ENCODE measurements around the gene GPR39.

Gene GPR39

DNA sequence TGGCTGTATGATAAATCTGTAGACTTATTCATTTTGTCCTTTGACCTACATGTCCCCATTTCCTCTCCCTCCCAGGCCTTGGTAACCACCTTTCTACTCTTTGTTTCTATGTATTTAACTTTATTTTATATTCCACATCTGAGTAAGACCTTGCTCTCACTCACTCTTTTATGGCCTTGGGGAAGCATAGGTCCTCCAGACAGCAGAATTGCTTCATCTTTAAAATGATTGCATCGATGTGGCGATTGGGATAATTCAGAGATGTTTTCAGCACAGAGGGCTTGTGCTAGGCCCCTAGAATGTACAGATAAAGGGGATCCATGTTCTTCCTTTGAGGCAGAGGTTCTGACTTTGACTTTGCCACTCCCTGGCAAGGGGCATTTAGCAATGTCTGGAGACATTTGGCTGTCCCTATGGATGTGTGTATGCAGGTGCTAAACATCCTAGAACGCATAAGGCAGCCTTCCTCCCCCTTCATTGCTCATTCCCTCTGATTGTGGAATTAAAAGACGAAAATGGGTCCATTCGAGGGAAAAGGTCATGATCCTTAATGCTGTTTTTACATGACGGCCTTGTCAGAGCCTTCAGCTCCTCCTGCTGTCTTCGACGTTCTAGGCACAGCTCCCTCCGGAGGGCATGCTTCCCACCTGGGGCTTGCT lies 1.2 kb upstream of the GPR39 start:
- no peak for DNase-seq

DNA sequence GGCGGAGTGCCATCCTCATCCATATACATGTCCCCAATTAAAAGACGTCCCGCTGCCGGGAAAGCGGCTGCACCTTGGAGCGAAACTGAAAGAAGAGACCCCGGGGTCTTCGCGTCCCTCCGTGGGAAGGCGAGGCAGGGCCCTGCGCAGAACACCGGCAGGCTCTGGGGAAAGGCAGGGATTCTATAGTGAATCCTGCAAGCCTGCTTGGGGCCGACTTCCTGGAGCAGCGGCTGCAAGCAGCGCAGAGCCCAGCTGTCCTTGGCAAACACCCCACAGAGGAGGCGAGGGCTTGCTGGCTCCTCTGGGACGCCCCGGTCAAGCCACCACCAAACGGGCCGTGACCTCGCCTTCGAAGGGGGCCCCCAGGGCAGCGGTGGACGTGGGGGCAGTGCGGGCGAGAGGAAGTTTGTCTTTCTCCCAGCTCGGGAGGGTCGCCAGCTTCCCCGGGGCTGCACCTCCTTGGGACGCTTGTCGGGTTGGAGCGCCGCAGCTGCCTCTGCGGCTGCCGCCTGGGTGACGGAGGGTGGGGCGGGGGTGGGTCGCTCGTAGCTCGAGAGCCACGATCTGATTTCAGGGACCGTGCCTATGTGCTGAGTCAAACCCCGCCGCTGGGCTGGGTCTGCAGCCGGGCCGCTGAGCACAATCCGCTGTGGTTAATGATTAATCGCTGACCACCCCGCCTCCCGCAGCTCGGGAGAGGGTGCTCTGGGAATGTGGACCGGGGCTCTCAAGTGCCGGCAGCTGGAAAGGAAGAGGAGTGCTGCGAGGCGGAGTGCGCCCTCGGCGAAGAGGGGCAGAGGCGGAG lies 486 bp upstream of the GPR39 start:
- DNase-seq: peak; percentile 90

DNA sequence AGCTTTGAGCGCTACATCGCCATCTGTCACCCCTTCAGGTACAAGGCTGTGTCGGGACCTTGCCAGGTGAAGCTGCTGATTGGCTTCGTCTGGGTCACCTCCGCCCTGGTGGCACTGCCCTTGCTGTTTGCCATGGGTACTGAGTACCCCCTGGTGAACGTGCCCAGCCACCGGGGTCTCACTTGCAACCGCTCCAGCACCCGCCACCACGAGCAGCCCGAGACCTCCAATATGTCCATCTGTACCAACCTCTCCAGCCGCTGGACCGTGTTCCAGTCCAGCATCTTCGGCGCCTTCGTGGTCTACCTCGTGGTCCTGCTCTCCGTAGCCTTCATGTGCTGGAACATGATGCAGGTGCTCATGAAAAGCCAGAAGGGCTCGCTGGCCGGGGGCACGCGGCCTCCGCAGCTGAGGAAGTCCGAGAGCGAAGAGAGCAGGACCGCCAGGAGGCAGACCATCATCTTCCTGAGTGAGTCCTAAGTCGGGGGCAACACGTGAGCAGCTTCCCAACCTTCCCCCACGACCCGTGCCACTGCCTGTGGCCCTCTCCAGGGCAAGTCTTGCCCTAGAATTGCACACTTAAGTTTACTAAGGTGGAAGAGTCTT lies 928 bp downstream of the GPR39 start:
- DNase-seq: no peak

DNA sequence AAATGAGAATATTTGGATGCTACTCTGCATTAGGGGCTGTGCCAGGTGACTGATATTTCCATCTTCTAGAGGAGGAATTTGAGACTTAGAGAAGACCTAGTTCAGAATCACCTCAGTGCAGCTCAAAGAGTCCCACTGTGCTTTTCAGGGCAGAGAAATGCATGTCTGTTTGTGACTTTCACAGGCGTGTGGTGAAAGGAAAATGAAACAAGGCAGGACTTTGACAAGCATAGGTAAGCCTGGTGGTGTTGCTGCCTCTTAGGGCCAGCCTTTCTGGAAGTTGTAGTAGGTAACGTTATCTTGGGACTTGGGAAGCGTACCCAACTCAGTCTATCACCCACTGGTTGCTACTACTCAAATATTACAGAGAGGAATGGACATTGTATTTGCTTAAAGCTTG lies 2.6 kb downstream of the GPR39 start:
- no peak for DNase-seq

DNA sequence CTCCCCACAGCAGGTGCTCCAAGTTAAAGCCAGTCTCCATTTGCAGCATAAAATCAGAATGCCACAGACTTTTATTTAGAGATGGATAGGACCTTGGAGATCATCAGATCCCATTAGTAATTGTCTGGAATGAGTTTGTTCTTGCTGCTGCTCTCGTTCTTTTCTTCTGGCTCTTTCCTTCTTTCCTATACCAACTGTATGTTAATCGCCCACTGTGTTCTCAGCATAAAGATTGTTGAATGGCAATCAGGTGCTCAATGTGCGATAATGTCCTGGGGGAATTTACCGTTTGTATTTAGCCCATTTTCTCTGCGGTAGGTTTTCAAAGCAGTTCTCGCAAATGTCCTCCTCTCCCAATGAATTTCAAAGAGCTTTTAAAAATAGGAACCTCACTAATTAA lies 3.3 kb downstream of the GPR39 start:
- DNase-seq: no peak

DNA sequence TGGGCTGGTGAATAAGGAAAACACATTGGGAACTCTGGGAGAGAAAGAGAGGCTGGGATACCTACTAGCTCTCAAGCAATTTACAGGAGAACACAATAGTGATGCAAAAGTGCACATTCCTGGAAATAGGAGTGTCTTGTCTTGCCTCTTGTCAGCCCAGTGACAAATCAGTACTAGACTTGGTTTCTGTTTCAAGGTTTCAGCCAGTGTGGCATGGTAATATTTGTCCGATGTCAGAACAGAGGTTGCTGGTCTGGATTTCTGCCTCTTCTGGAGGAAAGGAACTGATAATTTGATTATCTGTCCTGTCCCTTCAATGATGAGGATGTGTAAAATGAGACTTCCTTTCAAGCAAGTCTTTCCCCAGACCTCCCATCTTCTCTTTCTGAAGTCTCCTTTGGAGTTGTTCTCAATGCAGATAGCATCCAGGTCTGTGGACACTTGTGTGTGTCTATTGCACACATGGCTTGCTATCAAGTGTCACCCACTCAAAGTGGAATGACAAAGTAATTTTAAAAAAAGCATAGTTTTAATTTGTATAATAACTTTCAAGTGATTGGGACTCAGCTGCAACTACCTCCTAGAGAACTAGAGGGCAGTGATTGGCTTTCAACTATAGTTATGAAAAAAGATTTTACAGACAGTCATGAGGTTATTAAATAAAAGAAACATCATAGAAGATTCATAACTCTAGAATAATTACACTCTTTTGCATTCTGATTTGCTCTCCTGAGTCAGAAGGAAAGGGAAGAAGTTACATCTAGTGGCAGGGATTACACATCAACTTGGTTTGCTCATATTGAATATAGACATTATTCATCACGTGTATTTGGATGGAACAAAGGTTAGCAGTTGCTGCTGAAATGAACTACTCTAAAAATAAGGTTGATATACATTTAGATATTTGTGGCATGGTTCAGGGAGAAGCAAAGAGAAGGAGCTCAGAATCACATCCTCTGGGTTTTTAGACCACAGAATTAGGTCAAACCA lies 4.5 kb downstream of the GPR39 start:
- DNase-seq: no peak

DNA sequence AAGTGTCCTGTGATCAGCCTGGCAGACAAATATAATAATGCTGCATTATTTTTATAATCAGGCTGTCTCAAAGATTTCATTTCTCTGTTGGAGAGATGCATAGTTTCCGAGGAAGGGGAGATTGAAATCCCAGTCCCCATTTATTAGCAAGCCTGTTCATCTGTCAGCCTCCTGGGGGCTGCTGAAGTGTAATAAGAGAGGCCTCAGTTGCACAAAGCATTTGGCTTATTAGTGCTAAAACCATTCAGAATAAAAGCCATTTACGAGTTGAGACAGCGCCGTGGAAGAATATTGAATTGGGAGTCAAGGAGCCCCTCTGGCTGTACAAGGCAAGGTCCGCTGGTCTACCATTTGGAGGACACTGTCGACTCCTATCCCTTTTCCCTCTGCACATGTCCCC lies 6.1 kb downstream of the GPR39 start:
- DNase-seq: no peak

DNA sequence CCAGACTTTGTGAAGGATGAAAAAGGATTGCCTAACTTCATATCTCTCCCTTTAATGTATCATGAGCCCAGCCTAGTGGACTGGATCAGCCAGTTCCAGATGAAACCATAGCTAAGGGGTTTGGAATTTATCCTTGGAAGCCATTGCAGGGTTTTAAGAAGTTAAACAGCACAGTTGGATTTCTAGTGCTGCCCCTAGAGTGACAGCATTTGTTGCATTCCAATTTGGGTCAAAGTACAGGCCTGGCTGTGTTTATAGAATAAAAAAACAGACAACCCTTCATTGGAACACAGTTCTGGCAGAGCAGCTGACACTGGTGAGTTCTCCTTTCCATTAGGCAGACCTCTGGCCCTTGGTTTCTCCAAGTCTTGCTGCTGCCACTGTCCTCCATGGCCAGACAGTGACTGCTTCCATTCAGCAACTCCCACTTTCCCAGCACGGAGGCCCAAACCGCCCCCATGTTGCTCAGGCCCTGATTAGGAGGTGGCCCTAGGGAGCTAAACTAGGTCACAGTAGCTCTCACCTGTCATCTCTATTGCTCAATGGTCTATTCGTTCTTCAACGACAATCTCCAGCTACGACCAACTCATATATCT lies 8.0 kb downstream of the GPR39 start:
- DNase-seq: no peak

DNA sequence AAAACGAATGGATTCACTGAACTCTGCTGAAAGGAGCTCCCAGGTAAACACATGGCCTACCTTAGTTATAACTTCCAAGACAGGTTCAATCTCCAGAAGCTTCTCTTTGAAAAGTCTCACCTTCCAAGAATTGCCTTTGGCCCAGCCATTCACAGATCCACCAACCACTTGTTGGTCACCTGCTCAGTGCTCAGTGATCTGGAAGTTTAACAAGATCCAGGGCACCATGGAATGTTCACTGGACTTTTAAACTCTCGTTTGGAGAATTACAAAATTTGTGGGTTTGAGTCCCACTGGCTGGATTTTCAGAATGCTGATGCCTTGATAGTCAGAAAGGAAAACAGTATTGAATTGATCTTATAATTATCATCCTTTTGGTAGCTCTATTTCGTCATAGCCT lies 9.4 kb downstream of the GPR39 start:
- DNase-seq: no peak

DNA sequence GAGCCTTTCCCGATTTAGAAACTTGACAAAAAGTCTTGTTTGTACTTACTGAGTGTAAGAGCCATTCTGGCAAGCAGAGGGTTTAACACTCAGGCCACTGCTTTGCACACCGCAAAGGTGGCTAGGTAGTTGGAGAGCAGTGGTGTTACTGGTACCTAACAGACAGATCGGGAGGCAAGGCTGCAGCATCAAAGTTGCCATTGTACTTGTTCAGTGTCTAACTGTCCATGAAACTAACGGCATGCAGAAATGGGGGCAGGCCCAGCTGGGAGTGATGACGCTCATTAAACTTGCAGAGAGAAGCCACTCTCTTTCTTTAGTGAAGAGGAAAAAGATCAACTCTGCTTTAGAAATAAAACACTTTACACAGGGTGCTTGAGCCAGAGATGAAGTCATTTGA lies 10.1 kb downstream of the GPR39 start:
- DNase-seq: no peak

DNA sequence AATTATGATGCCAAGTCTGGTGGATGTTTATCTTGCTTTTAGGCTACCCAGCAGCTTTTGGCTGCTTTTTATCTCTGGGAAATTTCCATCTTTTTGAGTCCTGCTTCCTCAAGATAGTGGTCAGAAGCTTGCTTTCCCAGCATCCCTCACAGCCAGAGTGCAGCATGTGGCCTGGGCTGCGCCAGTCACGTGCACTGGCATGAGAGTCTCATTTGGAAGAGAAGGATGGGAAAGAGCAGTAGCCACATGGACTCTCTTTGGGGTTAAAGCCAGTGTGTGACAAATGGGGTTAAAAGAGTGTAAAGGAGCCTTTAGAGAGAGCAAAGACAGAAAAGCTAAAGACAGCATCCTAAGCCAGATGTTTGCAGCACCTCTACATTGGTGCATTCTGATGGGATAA lies 12.7 kb downstream of the GPR39 start:
- DNase-seq: no peak

DNA sequence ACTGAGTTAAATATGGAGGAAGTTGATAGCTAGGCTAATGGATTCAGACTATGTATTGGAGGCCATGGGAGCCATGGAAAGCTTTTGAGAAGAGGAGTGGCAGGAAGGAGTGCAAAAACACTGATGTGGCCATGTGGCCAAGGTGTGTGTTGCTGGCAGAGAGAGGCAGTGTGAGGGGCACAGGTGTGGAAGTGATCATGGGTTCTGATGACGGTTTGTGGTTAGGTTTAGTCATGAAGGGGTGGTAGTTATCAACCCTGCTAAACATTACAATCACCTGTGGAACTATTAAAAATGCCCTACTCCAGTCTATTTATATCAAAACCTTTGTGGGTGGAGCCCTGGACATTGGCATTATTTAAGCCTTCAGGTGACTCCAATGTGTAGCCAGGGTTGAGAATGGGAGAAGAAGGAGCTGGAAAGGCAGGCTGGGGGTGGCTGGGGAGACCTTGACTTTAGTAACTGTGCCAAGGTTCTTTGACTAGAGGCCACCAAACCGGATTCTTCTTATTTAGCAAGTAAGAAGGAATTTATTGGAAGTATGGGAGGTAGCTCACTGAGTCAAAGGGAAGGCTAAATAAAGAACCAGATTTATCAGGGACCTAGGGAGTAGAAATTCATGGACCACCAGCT lies 13.5 kb downstream of the GPR39 start:
- no peak for DNase-seq

DNA sequence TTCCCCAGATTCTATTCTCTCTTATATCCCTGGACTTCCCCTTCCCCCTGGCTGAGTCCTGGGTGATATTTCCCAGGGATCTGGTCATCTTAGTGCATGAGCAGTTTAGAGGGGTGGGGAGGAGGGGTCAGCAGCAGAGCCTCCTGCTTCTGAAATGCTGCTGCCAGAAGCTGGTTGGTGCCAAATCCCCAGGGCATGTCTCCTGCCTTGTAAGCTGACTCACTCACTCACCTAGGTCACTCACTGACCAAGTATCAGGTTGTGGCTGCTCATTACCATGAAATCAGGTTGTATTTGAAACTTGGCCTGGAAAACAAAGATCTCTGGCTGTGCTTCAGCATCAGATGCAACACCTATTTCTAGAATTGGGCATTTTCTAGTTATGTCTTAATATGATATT lies 14.3 kb downstream of the GPR39 start:
- DNase-seq: no peak

DNA sequence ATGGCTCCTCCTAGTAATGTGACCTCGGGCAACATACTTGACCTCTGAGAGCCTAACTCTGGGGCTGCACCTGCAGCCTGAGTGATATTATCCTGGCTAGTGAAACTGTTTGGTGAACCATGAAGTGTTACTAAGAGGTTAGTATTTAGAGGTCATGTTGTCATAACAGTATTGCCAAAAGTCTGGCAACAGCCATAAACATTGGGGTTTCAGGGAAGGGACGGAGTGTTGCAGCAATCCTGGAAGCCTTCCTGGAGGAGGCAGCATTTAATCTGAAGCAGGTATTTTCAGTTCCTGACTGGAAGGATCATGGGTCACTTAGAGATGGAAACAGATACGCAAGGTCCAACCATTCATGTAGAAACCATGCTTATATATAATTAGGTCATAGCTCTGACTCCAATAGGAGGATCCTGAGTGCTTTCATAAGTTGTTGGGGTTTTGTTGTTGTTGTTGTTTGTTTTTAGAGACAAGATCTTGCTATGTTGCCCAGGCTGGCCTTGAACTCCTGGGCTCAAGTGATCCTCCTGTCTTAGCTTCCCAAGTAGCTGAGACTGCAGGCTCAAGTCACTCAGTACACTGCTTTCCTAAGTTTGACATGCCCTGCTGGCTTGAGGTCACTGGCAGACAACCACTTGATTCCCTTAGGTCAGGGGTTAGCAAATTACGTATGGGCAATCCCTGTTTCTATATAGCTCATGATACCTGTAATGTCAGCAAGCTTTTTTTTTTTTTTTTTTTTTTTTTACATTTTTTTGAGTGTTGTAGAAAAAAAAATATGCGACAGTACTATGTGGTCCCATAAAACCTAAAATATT lies 21.5 kb downstream of the GPR39 start:
- no peak for DNase-seq

DNA sequence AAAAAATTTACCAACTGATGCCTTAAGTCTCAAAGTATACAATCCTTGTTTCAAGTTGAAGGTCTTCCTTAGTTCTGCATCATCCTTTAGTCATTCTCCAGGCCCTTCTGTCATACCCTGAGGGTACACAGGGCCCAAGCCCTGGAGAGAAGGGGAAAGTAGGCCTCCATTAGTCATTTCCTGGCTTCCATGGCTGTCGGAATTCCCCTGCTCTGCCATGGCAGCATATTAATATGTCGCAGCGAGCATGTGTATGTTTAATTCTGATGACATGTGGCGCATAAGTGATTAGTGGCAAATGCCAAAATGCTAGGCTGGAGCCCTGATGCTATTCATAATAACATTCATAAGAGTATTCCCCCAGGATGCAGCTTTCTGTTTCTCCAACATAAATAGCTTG lies 22.1 kb downstream of the GPR39 start:
- no peak for DNase-seq

DNA sequence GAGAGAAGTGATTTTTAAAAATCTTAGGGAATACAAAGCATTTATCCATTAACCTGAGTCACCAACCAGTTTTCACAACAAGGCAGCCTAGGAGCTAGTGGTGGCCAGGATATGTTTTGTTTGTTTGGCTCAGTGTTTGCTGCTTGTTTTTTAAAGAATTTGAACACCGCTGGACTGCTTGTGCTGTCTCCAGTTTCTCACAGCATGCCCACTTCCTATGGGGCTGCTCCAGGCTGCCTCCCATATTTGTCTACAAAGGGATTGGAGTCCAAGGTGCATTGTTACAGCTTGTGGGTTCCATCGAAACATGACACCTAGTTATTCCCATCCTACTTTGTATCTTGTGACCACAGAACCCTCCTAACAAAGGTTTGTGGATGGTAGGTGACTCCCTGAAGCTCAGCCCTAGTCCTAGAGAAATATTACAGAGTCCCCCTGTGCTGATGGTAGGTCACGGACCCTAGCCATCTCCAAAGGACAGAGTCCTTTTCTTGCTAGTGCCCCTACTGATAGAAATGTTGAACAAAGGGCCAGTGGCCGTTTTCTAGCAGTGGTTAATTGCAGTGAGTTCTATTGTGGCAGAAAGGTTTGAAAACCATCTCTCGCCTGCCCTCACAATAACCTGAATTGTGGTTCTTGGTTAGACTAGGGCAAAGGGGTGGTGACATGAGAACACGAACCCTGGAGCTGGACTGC lies 23.2 kb downstream of the GPR39 start:
- peak; percentile 54 for DNase-seq

DNA sequence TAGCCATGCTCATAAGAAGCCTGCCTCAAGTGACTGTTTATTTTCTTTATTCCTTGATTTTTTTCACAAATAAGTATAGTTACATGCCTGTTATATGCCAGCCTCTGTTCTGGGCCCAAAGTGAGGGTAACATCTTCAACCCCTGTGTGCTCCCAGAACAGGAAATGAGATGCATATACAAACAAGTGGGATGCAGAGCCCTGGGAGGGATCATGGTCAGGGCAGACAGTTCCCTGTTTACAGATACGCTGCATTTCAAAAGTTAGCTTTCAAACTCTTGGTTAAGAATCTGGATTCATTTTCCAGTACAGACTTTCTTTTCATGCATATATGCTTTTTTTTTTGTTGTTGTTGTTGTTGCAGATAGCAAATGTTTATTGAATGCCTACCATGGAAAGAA lies 24.4 kb downstream of the GPR39 start:
- no peak for DNase-seq

DNA sequence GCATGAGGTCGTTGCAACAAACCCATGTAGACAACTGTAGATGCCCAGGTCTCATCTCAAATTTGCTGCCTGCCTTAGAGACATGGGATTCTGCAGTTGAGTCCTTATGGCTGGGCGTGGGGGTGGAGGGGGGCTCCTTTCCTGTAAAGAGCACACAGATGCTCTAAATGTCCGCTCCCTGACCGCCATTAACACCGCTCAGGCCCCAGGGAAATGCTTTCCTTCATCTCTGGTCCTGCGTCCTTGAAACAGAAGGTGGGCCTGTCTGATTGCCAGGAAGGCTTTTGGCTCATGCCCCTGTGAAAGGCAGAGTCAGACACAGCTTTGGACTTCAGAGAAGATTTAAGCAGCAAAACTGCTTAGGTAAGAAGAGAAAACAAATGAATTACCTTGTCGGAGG lies 25.7 kb downstream of the GPR39 start:
- no peak for DNase-seq

DNA sequence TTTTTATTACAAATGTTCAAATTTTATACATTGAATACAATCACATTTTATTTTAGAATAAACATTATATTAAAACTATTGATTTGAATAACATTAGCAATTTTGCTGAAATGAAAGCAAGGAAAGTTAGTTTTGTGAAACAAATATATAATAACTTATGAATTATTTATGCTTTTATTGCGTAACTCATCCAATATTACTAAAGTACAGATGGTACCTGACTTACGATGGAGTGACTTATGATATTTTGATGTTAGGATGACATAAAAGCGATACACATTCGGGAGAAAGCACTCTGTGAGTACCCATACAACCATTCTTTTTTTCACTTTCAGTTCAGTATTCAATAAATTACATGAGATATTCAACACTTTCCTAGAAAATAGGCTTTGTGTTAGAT lies 26.5 kb downstream of the GPR39 start:
- no peak for DNase-seq

DNA sequence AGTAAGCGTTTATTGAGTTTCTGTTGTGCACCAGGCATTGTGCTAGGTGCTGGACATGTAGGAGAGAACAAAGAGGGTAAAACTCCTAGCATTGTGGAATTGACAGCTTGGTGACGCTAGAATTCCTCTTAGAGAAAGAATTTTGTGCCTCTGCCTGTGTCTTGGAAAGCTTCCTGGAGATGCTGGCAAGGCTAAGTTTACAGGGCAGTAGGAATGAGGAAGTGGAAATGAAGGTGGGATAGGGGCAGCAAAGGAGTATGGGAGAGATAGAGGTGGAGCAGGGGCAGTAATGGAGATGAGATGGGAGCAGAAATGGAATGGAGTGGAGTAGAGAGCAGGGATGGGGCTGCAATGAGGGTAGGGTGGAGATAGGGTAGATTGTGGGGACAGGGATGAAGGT lies 29.8 kb downstream of the GPR39 start:
- DNase-seq: no peak

DNA sequence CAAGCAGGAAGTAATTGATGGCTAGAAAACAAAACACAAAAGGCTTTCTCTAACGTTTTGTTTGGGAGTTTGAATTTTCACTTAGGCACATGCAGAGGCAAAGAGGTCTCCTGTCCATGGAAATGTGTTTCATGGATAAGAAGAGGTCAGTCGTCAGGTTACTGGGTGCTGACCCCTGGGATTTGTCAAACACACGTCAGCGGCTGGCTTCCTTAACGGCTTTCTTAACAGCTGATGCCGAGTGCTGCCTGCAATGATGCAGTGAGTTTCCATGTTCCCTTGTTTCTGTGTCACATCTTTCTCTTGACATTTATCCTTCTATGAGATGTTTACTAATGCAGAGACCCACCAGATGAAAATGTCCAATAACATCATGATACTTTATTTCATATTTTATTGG lies 31.7 kb downstream of the GPR39 start:
- DNase-seq: no peak

Data from DMS153 (cell line).